GM19397 (cell line): ENCODE results near the gene UGT1A3.

Experiments
- ATAC-seq: cut with Tn5 transposase; IDR thresholded peaks from one replicate; pipeline ENCODE4 v1.9.1; 2021; ENCODE audit warnings: mild to moderate bottlenecking, moderate library complexity; ENCODE audit not compliant: unreplicated experiment

UGT1A3 gene

GRCh38 chr2:233756429-233757081 is 27.7 kb downstream of the UGT1A3 start:
- no peak for ATAC-seq

- no peak for ATAC-seq
Measured at GRCh38 chr2:233758141-233758540, 29.3 kb downstream of the UGT1A3 start.

- no peak for ATAC-seq
Measured at GRCh38 chr2:233758849-233759248, 30.0 kb downstream of the UGT1A3 start.

GRCh38 chr2:233760043-233760442 is 31.2 kb downstream of the UGT1A3 start, which contains the start of gene UGT1A1:
TSS of gene UGT1A1 (plus strand) at chr2:233760270. CDS start at chr2:233760288, 18 bp downstream.
- no peak for ATAC-seq

GRCh38 chr2:233761040-233761769 is 32.4 kb downstream of the UGT1A3 start:
- no peak for ATAC-seq

GRCh38 chr2:233764264-233764663 is 35.4 kb downstream of the UGT1A3 start:
- ATAC-seq = no peak

- no peak for ATAC-seq
Measured at GRCh38 chr2:233764761-233765160, 35.9 kb downstream of the UGT1A3 start.

- no peak for ATAC-seq
Measured at GRCh38 chr2:233766416-233766815, 37.6 kb downstream of the UGT1A3 start.

GRCh38 chr2:233768076-233768475 is 39.2 kb downstream of the UGT1A3 start:
- ATAC-seq = no peak

- ATAC-seq = no peak
Measured at GRCh38 chr2:233769260-233769659, 40.4 kb downstream of the UGT1A3 start.

GRCh38 chr2:233772153-233772552 is 43.3 kb downstream of the UGT1A3 start:
- no peak for ATAC-seq

GRCh38 chr2:233772583-233772982 is 43.7 kb downstream of the UGT1A3 start:
- no peak for ATAC-seq

- no peak for ATAC-seq
Measured at GRCh38 chr2:233773854-233774253, 45.0 kb downstream of the UGT1A3 start.

- ATAC-seq = no peak
Measured at GRCh38 chr2:233775414-233775813, 46.6 kb downstream of the UGT1A3 start.

GRCh38 chr2:233778030-233778429 is 49.2 kb downstream of the UGT1A3 start, which contains the start of gene MROH2A:
TSS of gene MROH2A (plus strand) at chr2:233778330. CDS start at chr2:233779359, 1,029 bp downstream.
- ATAC-seq = no peak

GRCh38 chr2:233779722-233780121 is 50.9 kb downstream of the UGT1A3 start:
- no peak for ATAC-seq

GRCh38 chr2:233780771-233781170 is 51.9 kb downstream of the UGT1A3 start:
- ATAC-seq = no peak

GRCh38 chr2:233789554-233789953 is 60.7 kb downstream of the UGT1A3 start:
- ATAC-seq = no peak

- ATAC-seq = no peak
Measured at GRCh38 chr2:233791151-233791882, 62.5 kb downstream of the UGT1A3 start.

- ATAC-seq = no peak
Measured at GRCh38 chr2:233791883-233792329, 63.1 kb downstream of the UGT1A3 start.

- ATAC-seq = no peak
Measured at GRCh38 chr2:233792720-233793119, 63.9 kb downstream of the UGT1A3 start.
